ENCODE data around the gene CCDC188.

Gene CCDC188

GRCh38 chr22:20154602-20155187, 3.8 kb upstream of the CCDC188 start:
- DNase-seq (ENCODE audit: low read depth) = no peak
- peak; percentile 26 for TF ChIP-seq CTCF (IDR thresholded peaks at IDR 0.05; ENCODE audit: low read depth, low read length, missing control alignments)
- no peak overlapping the region for H3K4me3 ChIP-seq (ENCODE audit: low read depth, low read length)

- no peak for TF ChIP-seq CTCF (IDR thresholded peaks at IDR 0.05; ENCODE audit: low read depth, low read length, missing control alignments)
- H3K4me3 ChIP-seq (ENCODE audit: low read depth, low read length) = no peak overlapping the region
- no peak for DNase-seq (ENCODE audit: low read depth)
Measured at GRCh38 chr22:20153945-20154344, 3.1 kb upstream of the CCDC188 start.

- no peak for DNase-seq (ENCODE audit: low read depth)
- no peak overlapping the region for H3K4me3 ChIP-seq (ENCODE audit: low read depth, low read length)
- TF ChIP-seq CTCF (IDR thresholded peaks at IDR 0.05; ENCODE audit: low read depth, low read length, missing control alignments) = no peak
Measured at GRCh38 chr22:20152464-20152890, 1.6 kb upstream of the CCDC188 start.

GRCh38 chr22:20151276-20151588, 377 bp upstream of the CCDC188 start:
- TF ChIP-seq CTCF (IDR thresholded peaks at IDR 0.05; ENCODE audit: low read depth, low read length, missing control alignments) = no peak
- H3K4me3 ChIP-seq (ENCODE audit: low read depth, low read length) = no peak overlapping the region
- no peak for DNase-seq (ENCODE audit: low read depth)

GRCh38 chr22:20149257-20150250, 1.3 kb downstream of the CCDC188 start:
- no peak overlapping the region for H3K4me3 ChIP-seq (ENCODE audit: low read depth, low read length)
- DNase-seq (ENCODE audit: low read depth) = no peak
- TF ChIP-seq CTCF (IDR thresholded peaks at IDR 0.05; ENCODE audit: low read depth, low read length, missing control alignments) = no peak

GRCh38 chr22:20148414-20148813, 2.4 kb downstream of the CCDC188 start:
- DNase-seq (ENCODE audit: low read depth) = no peak
- H3K4me3 ChIP-seq (ENCODE audit: low read depth, low read length) = no peak overlapping the region
- no peak for TF ChIP-seq CTCF (IDR thresholded peaks at IDR 0.05; ENCODE audit: low read depth, low read length, missing control alignments)
